Left kidney (tissue), 2 donors: ENCODE data around the gene HOXB9. TPM values are rescaled to one million over a fixed set of nuclear protein-coding genes. Genes with fewer than 3 reads are reported as not detected.

Experiments used
- DNase-seq: peaks from one replicate; pipeline ENCODE4 v3.0.0-alpha.2; 2013
- polyA plus RNA-seq: library from polyadenylated mRNA; unstranded; fragments of 120-200 nt; gene quantifications from one replicate; pipeline ENCODE4 v1.2.1, GENCODE V29; 2013; ENCODE audit not compliant: insufficient read length

The HOXB9 gene
- polyA plus RNA-seq, 1 donor = 65.6 TPM

DNA sequence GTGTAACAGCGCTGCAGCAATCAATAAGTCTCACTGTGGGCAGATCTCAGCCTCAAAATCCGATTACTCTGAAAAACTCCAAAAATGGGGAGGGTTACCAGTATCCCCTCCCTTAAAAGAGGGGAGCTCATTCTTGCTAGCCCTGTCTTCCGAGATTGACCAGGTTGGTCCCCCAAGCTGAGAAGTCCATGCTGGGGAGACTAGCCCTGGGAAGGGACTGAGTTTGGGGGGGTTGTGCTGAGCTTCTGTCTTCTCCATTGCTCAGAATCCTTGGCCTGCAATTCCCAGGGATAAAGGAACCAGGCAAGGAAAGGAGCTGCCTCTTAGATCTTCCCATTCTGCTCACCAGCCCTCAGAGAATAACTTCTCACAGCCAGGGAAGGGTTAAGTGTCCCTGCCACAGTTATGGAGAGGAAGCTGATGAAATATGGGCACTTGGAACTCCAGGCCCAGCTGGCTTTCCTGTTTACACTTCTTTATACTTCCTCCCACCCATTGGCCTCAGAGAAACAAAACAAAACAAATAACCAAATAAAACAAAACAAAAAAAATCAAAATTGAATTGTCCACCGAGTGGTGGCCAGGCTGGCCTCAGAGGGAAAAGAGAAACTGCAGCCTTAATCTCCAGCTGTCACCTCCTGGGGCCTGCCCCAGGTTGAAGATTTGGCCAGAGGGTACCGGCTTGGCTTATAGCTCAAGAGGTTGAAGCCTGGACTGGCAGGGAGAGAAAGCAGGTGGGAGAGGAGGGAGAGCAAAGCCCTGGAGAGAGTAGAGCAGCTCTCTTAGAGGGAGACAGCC lies 38.7 kb downstream of the HOXB9 start:
- no peak for DNase-seq

DNA sequence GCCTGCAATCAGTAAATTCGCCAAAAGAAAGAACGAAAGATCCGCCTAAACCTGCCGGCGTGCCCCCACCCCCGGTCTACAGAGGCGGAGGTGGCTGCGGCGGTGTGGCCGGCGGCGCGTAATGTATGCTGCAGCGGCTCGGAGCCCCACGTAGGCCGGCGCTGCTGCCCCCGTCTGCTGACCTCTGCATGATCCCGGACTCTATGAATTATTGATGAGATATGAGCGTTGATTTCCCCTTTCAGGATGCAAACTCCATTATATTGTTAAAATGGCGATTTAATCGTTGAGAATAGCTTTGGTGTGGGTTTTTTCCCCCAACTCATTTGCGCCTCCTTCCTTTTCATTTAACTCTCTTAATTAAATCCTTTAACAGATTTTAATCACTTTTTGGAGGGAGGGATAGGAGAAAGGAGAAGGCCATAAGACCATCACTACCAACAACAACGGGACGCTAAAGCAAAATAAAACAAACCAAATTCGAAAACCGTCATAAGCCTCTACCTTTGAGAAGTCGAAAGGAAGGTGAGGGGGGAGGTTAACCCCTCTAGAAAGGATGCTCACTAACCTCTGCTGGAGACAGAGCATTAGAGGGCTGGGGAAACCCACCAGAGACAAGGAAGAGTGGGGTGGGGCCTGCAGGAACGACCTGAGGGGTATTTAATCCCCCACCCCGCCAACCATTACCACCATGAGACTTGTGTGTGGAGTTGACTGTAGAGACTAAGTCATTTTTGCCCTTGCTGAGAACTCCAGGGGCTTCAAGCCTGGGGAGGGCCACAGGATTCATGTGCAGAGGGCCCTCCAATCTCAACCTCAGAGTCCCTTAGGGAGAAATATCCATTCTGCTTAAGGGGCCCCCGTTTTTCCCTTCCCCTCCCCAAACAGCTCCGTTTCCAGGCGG lies 39.6 kb downstream of the HOXB9 start:
- no peak for DNase-seq

DNA sequence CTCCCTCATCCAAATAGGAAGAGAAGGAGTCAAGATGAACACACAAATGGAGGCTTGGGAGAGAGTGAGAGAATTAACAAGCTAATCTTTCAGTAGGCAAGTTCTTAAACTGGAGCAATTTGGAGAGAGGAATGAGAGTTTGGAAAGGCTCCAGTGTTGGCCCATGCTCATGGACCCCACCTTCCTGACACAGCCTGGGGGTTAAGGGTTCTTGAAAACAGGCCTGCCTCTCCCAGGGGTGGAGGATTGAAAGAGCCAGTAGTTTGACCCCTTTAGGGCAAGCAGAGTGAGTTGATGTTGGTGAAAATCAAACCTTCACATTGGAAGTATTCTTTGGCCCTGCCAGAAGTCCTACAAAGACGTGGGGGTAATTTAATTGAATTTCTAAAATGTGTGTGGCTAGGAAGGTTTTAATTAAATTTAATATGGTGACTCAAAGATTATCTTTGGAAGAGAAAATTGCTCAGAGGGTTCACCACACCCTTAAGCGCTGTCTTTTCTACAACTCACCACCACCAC lies 41.9 kb downstream of the HOXB9 start:
- no peak for DNase-seq

DNA sequence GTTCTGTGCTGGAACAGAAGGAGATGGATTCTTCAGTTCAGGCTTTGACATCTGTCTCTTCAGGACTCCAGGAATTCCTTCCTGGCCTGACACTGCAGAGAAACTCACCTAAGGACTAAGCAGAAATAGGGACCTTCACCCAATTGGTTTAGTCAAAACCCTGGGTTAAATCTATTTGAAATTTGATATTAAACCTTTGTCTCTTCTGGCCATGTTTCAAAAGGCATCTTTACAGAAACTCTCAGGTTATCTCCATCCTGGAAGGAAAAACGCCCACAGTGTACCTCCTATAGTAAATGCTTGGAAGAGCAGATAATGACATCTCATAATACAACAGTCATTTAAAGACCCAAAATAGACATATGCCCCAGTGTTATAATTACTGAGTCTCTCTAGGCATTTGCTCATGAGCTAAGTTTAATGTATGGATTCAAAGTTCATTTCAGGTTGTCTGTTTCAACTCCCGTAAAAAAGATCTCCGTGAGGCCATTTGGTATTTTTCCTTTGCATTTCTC lies 42.4 kb downstream of the HOXB9 start:
- DNase-seq = no peak

DNA sequence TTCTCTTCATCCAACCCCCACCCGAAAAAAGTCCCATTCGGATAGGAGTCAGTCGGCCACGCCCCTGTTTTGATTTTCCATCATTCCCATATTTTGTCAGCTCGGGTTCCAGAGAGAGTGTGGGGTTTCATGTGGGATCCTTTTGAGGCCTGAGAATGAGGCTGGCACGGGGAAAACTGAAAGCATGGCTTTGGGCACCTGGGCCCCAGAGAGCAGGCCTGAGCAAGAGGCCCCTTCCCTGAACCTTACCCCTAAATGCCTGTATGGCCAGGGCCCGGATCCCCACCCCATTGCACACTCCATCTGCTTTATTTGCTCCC lies 43.4 kb downstream of the HOXB9 start:
- no peak for DNase-seq

DNA sequence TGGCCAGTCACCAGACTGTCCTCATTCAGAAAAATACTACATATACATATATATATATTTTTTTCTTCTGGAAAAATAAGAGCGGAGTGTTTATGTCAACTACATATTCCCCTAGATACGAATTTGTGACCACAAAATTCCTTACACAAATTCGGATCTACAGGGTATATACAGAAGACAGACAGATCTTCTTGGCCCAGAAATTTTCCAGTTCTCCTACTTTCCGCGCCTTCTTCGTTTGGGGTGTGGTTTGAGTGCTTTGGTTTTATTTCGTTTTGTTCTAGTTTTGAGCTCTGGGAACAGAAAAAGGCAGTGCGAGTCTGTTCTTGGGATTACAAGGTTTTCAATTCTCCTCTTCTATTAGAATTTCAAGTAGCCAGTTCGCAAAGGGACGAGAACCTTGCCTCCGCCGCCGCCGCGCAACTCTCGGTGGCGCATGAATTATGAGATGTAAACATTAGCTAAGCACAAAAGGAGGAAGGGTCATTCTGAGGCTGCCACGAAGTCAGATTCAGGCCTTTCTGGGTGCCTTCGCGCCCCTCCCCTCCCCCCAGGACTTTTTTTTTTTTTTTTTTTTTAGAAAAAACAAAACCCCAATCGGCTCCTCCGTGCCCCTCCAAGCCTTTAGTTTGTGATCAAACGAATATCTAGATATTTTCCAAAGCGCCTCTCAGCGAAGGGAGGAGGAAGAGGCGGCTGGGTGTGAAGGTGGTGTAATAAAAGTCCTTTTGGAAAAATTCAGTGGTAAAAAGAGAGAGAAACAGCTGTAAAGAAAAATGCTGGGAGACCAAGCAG lies 46.2 kb downstream of the HOXB9 start:
- no peak for DNase-seq

DNA sequence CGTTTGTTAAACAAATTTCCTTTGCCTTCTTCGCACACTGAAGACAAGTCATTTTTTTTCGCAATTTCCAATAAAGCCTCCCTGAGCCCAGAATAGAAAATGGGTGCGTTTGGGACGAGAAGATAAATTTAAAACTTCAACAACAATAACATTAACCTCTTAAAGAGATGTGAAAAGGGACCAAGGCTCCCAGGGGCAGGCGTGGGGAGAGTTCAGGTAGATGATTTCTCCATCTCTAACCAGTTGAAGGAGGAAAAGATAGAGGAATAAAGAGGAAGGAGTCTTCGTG lies 46.7 kb downstream of the HOXB9 start:
- no peak for DNase-seq

DNA sequence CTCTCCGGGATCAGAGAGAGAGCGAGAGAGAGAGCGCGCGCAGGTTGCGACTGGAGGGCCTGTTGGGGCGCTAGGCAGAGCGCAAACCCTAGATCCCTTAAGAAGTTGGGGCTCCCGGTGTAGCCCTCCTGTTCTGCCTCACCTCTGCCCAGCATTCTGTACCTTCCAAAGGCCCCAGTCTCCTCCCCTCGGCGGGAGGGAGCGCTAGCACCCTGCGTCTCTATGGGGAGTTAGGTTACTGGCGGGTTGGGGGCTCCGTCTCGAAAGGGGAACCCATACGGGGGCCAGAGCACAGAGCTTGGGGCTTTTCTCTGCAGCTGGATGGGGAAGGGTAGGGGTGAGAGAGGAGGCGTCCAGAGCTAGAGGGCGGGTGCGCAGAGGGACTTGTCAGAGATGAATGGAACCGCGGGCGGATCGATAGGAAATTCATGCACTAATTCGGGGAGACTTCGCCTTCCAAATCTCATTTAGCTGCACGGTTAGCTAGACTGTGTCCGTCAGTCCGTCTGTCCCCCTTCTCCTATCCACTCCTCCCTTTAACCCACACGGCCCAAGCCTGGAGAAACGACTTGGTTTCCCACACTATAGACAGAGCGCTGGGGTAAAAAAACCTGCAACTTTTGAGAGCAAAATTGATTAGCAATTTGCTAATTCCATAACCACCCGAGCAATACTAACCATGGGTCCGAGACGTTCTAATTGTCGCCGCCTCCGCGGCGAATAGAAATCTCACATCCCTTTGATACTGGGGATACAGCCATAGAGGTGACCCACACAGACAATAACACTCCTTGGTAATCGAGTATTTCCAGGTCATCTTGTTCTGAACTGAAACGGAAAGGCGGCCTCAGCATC lies 47.3 kb downstream of the HOXB9 start:
- DNase-seq = no peak

DNA sequence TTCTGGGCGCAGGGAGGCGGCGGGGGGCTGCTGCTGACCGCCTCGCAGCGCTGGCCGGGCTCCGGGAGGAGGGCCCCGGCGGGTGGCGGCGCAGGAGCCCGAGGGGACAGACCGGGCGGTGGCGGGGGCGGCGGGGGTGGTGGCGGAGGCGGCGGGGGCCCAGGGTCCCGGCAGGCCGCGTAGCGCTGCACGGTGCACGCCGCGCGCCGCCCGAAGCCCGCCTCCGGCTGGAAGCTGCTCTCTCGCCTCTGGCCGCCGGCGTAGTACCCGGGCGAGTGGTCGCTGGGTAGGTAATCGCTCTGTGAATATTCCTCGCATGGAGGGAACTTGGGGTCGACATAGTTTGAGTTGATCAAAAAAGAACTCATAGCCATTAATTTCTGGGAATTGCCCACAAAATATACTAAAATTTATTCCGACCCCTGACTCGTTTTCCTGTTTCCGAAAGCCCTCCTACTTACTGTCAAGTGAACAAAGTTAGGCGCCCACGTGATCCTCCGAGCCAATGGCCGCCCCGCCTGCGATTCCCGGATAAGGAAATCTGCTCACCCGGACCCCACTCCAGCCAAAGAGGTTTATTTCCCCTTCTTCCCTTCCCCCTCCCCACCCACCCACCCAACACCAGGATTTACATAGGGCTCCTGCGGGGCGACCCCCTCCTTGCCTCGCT lies 48.1 kb downstream of the HOXB9 start, which contains the start of gene HOXB4:
Gene HOXB4 (minus strand): TSS at position 405 of the 670 bp plus-strand sequence. CDS start 31 bp downstream, at position 374.
- DNase-seq = no peak

DNA sequence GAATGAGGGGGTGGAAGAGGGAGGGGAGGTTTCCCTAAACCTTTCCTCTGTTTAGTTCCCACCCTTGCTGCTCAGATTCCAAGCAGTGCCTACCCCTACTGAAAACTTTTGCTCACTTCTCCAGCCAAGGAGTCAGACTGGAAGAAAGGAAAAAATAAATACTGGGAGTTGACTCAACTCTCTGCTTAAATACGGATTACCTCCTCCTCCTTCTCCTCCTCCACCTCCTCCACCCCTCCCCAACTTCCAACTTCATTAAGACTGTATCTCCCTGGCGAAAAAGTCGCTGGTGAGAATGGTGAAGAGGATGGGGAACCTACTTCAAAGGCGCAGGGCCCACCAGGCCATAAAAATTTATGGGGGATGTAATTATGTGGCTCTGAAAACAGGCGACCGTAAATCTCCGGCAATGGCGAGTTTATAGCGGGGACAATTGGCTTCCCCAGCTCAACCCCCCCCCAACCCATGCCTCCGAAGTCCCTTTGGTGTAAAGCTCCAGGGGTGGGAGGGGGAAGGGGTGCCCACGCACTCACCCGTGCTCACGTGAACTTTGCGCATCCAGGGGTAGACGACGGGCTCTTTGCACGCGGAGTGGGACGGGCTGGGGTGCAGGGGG lies 48.7 kb downstream of the HOXB9 start:
- DNase-seq = peak; percentile 94

DNA sequence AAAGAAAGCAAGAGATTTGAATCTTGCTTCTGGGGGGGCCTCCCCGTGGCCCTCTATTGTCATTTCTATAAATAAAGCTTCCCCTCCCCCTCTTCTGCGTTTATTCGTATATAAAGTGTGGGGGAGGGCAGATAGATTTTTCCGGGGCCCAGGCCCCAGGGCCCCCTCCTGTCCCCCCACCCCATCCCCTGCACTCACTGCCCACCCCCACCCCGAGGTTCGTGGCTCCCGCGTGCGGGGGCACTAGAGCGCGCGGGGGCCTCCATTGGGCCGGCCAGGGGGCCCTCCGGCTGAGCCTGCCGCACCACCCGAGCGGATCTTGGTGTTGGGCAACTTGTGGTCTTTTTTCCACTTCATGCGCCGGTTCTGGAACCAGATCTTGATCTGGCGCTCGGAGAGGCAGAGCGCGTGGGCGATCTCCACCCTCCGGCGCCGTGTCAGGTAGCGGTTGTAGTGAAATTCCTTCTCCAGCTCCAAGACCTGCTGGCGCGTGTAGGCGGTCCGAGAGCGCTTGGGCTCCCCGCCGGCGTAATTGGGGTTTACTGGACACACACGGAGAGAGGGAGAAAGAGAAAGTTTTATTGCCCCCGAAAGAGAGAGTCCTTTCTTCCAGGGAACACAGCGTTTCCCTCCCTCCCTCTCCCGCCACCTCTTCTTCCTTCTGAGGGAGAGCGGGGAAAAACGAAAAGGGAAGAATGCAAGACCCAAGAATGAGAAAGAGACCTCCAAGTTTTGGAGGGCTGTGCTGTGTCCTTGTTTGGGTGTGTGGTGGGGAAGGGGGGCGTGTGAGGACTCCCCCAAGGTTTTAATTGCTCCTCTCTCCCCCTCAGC lies 49.5 kb downstream of the HOXB9 start:
- no peak for DNase-seq

DNA sequence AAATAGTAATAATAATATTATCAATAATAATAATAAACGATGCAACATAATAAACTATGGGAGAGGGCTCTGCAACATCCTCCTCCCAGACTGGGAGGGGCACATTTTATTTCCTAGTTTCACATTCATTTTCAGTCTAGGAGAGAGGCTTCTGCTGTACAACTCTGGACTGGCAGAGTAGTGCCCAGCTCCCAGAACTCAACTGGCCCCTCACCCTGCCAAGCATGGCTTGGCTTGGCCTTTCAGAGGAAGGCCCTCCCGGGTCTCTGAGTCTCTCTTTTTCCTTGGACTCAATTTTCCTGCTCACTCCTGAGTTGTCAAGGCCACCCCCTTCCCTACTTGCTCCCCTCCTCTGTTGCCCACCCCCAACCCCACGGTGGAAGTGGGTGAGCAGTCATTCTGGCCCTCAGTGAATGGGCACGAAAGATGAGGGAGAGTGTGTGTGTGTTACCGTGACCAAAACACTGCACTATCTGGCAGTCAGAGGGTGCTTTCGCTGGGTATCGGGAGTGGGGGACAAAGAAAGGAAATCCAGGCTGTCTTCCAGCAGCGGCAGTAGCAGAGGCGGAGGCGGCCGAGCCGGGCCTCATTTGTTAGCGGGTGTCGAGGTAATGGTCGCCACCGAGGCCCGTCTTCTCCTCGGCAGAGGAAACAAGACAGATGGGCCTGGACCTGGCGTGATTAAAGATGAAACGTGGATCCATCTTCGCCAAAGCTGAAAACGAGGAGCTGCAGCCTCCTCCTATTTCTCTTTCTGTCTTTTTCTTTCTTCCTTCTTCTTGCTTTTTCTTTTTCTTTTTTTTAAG lies 50.3 kb downstream of the HOXB9 start:
- DNase-seq = no peak

DNA sequence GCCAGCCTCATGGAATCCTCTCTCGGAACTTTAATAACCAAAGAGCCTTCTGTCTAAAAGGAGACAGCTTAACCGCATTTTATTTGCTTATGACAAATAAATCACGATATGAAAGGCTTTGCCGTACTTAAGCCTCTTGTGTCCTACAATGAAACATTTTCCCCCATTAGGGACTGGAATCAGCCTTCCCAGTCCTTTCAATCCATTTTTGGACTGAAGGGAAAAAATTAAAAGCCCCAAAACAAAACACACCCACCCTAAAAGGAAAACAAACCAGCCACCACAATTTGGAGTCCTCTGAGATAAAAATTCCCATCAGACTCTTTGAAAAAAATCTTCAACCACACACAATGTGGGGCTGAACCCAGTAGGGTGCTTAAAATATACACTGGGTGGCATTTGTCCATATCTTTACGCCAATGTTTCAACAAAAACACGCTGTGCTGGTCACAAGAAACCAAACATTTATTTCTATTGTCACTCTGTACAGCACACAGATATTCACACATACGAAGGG lies 51.0 kb downstream of the HOXB9 start:
- DNase-seq = no peak

DNA sequence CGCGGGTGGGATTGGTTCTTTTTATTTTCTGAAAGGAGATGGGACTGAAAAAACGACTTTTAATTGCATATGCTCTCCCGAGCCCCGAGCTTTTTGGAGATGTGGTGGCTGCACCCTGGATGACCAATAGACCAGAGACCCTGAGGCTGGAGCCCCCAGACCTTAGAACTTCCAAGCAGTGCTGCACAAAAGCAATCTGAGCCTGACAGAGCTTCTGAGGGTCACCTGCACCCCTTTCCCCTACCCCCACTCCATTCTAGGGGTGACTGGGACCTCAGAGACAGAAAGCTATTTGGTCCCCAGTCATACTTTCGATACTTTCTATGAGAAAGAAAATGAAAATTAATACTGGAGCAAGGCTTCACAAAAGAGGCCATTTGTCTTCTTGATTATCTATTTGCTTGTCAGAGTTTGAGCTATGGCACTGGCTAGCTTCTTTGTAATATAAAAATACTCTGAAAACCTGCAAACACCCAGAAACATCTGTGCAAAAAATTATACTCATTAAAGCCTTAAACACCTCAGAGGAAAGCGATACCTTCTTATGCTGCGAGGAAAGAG lies 51.6 kb downstream of the HOXB9 start:
- no peak for DNase-seq

DNA sequence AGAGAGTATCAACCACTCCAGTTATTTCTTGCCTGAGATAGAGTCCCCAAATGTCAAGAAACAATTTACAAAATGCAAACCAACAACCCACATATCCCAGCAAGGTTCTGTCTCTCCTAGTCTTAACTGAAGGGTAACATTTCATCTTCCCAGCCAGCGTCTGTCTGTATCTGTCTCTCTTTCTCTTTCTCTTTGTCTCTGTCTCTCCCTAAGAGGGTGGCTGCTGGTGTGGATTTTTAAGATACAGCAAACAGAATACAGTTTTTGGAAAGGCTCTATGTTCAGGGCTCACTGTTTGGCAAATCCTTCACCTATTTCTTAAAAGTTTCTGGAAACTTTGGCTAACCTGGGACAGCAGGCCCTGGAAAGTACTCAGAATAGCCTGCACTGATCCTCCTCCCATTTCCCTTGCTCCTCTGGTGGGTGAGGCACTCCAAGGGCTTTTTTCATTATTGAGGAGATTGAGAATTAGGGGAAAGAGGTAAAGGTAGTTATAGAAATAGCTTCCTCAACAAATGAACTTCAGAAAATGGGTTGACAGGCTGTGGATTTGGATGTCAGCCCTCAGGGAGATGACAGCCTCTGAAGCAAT lies 54.2 kb downstream of the HOXB9 start:
- no peak for DNase-seq
